ENCODE data around the gene TGFBR3.

GRCh38 chr1:91725618-91725988, 160.3 kb downstream of the TGFBR3 start:
- TF ChIP-seq CTCF (IDR thresholded peaks at IDR 0.05), result no peak
- no peak for TF ChIP-seq EP300 (IDR thresholded peaks at IDR 0.05; ENCODE audit: low read depth)
